BE2C (cell line): ENCODE measurements around the gene SHANK3.

Experiments used
- DNase-seq: peaks from one replicate; pipeline ENCODE4 v3.0.0-alpha.2; 2020
- H3K27me3 ChIP-seq: fragments of 250-450 bp; sonication (Bioruptor Pico); 2 replicates; pipeline ENCODE4 v1.5.1; 2020; ENCODE audit warnings: mild to moderate bottlenecking
- H3K36me3 ChIP-seq: fragments of 250-450 bp; sonication (Bioruptor Pico); 2 replicates; pipeline ENCODE4 v1.5.1; 2020; ENCODE audit warnings: mild to moderate bottlenecking
- H3K4me1 ChIP-seq: fragments of 250-450 bp; sonication (Bioruptor Pico); 2 replicates; pipeline ENCODE4 v1.5.1; 2020
- H3K4me3 ChIP-seq: 2 replicates; pipeline ENCODE4 v1.5.1; 2011; ENCODE audit warnings: low read depth, low read length
- H3K9me3 ChIP-seq: fragments of 250-450 bp; sonication (Bioruptor Pico); 2 replicates; pipeline ENCODE4 v1.5.1; 2020
- CTCF ChIP-seq: IDR thresholded peaks from 2 replicates; pipeline ENCODE4 v1.5.1; 2012; ENCODE audit warnings: mild to moderate bottlenecking, low read depth, low read length

SHANK3 gene

GRCh38 chr22:50696799-50697561 is 24.4 kb downstream of the SHANK3 start:
- Histone ChIP-seq H3K27me3 (peaks cover 20% of the 10 kb centered on the region), H3K9me3 (no peaks in the 10 kb centered on the region), H3K36me3 (no peaks in the 10 kb centered on the region), H3K4me1 (0 out of 2 replicates have a peak, but pooled peaks cover under 1% of the 10 kb centered on the region), H3K4me3 (no peak overlapping the region)
- DNase-seq = peak; percentile 19
- peak; percentile 41 for TF ChIP-seq CTCF

GRCh38 chr22:50697667-50698506 is 25.3 kb downstream of the SHANK3 start:
- TF ChIP-seq CTCF = no peak
- Histone ChIP-seq H3K4me3 (no peak overlapping the region), H3K9me3 (no peaks in the 10 kb centered on the region), H3K27me3 (peaks cover 20% of the 10 kb centered on the region), H3K4me1 (0 out of 2 replicates have a peak, but pooled peaks cover 7% of the 10 kb centered on the region), H3K36me3 (no peaks in the 10 kb centered on the region)
- peak; percentile 17 for DNase-seq

GRCh38 chr22:50698546-50698945 is 25.9 kb downstream of the SHANK3 start:
- TF ChIP-seq CTCF = no peak
- Histone ChIP-seq H3K27me3 (peaks cover 20% of the 10 kb centered on the region), H3K4me3 (no peak overlapping the region)

GRCh38 chr22:50699001-50699755 is 26.6 kb downstream of the SHANK3 start:
- H3K36me3 ChIP-seq = no peaks in the 10 kb centered on the region
- no peak overlapping the region for H3K4me3 ChIP-seq
- H3K9me3 ChIP-seq = no peaks in the 10 kb centered on the region
- DNase-seq = peak; percentile 2
- H3K27me3 ChIP-seq = peaks cover 18% of the 10 kb centered on the region
- no peak for TF ChIP-seq CTCF
- 0 out of 2 replicates have a peak, but pooled peaks cover 7% of the 10 kb centered on the region for H3K4me1 ChIP-seq

More at GRCh38 chr22:50698546-50698945, 25.9 kb downstream of the SHANK3 start:
- Histone ChIP-seq H3K4me1 (0 out of 2 replicates have a peak, but pooled peaks cover 7% of the 10 kb centered on the region), H3K36me3 (no peaks in the 10 kb centered on the region), H3K9me3 (no peaks in the 10 kb centered on the region)
- DNase-seq = peak; percentile 6

GRCh38 chr22:50699756-50700386 is 27.2 kb downstream of the SHANK3 start:
- H3K4me3 ChIP-seq = no peak overlapping the region
- DNase-seq = peak; percentile 13
- H3K4me1 ChIP-seq = peaks cover 8% of the 10 kb centered on the region
- H3K36me3 ChIP-seq = no peaks in the 10 kb centered on the region
- no peaks in the 10 kb centered on the region for H3K9me3 ChIP-seq
- peak; percentile 29; the same call in 1 of the 2 replicates for TF ChIP-seq CTCF
- H3K27me3 ChIP-seq = peaks cover 17% of the 10 kb centered on the region
